Calu3 (cell line): ENCODE results near the gene UGGT1. TPM values are rescaled to one million over a fixed set of nuclear protein-coding genes. Genes with fewer than 3 reads are reported as not detected.

Experiments
- BruUV-seq: library from RNA; stranded (reverse); fragments of 400-500 nt; replicated peaks from 2 replicates; lab custom pipeline; 2021; lab: Mats Ljungman, UMichigan
- CTCF ChIA-PET: fragments of 300-600 bp; sonication (Branson Sonifier 250); formaldehyde crosslinking; loops from one replicate; lab custom pipeline; 2022; ENCODE audit warnings: antibody characterized with exemption; lab: Charles Lee
- DNase-seq: peaks from one replicate; pipeline ENCODE4 v3.0.0; 2022
- H3K27ac Mint-ChIP-seq: one replicate; pipeline ENCODE4 v1.8.0; 2022; ENCODE audit warnings: mixed read lengths; ENCODE audit not compliant: unreplicated experiment
- H3K27me3 Mint-ChIP-seq: one replicate; pipeline ENCODE4 v1.8.0; 2022; ENCODE audit warnings: mixed read lengths; ENCODE audit not compliant: unreplicated experiment
- H3K36me3 Mint-ChIP-seq: one replicate; pipeline ENCODE4 v1.8.0; 2022; ENCODE audit warnings: mild to moderate bottlenecking, moderate library complexity, mixed read lengths; ENCODE audit not compliant: insufficient read depth, unreplicated experiment
- H3K4me1 Mint-ChIP-seq: one replicate; pipeline ENCODE4 v1.8.0; 2022; ENCODE audit warnings: mild to moderate bottlenecking, low read depth, mixed read lengths; ENCODE audit not compliant: unreplicated experiment
- H3K4me3 Mint-ChIP-seq: one replicate; pipeline ENCODE4 v1.8.0; 2022; ENCODE audit warnings: mild to moderate bottlenecking, low read depth, moderate library complexity, mixed read lengths; ENCODE audit not compliant: unreplicated experiment
- H3K9me3 Mint-ChIP-seq: one replicate; pipeline ENCODE4 v1.8.0; 2022; ENCODE audit warnings: low read depth, mixed read lengths; ENCODE audit not compliant: unreplicated experiment
- CTCF ChIP-seq: fragments of 200-600 bp; IDR thresholded peaks from one replicate; pipeline ENCODE4 v1.8.0; 2022; ENCODE audit warnings: antibody characterized with exemption; ENCODE audit not compliant: unreplicated experiment
- intact Hi-C: fragments of 100-400 bp; cut with micrococcal nuclease; formaldehyde crosslinking; loops from one replicate; pipeline ENCODE4 v1.10.0; 2022; ENCODE audit not compliant: unreplicated experiment
- total RNA-seq: library from RNA; stranded (reverse); gene quantifications from 2 replicates; pipeline ENCODE4 v1.2.3, GENCODE V29; 2022

Gene UGGT1
- total RNA-seq, 1 experiment from 2014 or later = 71.3 TPM

- Mint-ChIP-seq H3K4me1 (no peaks in the 10 kb centered on the region), H3K9me3 (no peaks in the 10 kb centered on the region), H3K27me3 (peaks cover 43% of the 10 kb centered on the region), H3K36me3 (no peaks in the 10 kb centered on the region), H3K4me3 (no peak overlapping the region), H3K27ac (no peak overlapping the region)
- CTCF ChIA-PET = no interaction called here
- intact Hi-C loops = no loop called here
- DNase-seq = no peak
- BruUV-seq = no TSS peak
- no peak for TF ChIP-seq CTCF
Observed at GRCh38 chr2:128241896-128242295, 150.9 kb downstream of the UGGT1 start.

Other genes with a start within 250 kb of the UGGT1 start
- 51.2 and 56.4 TPM in 2 replicates for gene POLR2D, start 233.0 kb upstream of the UGGT1 start, total RNA-seq
- gene AMMECR1L, start 205.2 kb upstream of the UGGT1 start, total RNA-seq = 19.8 and 21.6 TPM in 2 replicates
- 25.1 and 29.7 TPM in 2 replicates for gene SAP130, start 63.1 kb upstream of the UGGT1 start, total RNA-seq
- gene HS6ST1, start 227.7 kb downstream of the UGGT1 start, total RNA-seq = 27.6 and 34.6 TPM in 2 replicates